ENCODE data around the gene SLC35F1.
"Not testable (repeated sequence)": the region's sequence is repeated elsewhere in the genome, so short reads cannot be mapped to it uniquely, and the experiment has no call there.

Gene SLC35F1

DNA sequence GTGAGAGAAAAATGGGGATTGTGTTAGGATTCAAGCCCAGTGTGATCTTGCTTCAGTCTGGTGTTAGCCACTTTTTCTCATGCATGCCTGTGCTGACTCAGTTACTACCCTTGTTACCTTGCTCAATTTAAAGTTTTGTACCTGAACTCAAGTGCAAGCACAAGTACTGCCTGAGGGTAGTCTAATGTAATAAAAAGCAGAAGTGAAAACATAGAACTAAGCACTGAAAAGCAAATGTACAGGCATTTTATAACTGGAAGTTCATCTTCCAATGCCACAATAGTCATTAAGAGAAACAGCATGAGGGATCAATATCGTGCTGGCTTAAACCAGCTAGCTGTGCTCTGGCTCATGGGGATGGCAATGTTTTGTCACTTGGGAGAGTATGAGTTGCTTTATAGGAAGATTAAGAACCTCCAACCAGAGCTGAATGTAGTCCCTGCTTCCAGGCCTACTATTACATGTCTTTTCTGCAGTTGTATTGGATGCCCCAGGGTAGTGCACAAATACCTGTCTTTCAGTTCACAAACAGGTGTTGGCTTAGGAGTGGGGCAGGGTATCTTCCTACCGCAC is 48.7 kb downstream of the SLC35F1 start:
- TF ChIP-seq, protein P1, sequence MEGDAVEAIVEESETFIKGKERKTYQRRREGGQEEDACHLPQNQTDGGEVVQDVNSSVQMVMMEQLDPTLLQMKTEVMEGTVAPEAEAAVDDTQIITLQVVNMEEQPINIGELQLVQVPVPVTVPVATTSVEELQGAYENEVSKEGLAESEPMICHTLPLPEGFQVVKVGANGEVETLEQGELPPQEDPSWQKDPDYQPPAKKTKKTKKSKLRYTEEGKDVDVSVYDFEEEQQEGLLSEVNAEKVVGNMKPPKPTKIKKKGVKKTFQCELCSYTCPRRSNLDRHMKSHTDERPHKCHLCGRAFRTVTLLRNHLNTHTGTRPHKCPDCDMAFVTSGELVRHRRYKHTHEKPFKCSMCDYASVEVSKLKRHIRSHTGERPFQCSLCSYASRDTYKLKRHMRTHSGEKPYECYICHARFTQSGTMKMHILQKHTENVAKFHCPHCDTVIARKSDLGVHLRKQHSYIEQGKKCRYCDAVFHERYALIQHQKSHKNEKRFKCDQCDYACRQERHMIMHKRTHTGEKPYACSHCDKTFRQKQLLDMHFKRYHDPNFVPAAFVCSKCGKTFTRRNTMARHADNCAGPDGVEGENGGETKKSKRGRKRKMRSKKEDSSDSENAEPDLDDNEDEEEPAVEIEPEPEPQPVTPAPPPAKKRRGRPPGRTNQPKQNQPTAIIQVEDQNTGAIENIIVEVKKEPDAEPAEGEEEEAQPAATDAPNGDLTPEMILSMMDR (conservative IDR thresholded peaks at IDR 0.05; ENCODE audit: control insufficient read depth, insufficient read depth, low read depth, low read length), result no peak
- no peak for DNase-seq (ENCODE audit: low read depth)
- no peak overlapping the region for H3K4me3 ChIP-seq (ENCODE audit: control insufficient read depth, low read depth, low read length)

DNA sequence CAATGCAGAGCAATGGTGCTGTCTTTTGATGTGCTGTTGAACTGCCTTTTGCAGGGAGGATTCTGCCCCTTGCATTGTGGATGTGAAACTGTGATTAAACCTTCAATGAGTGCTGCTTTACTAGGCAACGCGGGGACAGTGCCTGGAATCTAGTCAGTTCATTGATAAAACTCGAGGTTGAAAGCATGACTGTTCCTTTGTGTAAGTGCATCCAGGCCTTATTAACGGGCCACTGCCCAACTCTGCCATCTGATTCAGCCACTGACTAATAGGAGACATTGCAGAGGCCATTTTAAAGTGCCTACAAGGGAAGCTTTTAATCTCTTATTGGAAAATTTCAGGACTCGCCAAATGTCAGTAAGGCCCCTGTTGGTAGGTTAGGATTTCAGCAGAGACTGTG is 49.3 kb downstream of the SLC35F1 start:
- TF ChIP-seq, protein P1 (conservative IDR thresholded peaks at IDR 0.05; ENCODE audit: control insufficient read depth, insufficient read depth, low read depth, low read length), result no peak
- no peak for DNase-seq (ENCODE audit: low read depth)
- no peak overlapping the region for H3K4me3 ChIP-seq (ENCODE audit: control insufficient read depth, low read depth, low read length)

DNA sequence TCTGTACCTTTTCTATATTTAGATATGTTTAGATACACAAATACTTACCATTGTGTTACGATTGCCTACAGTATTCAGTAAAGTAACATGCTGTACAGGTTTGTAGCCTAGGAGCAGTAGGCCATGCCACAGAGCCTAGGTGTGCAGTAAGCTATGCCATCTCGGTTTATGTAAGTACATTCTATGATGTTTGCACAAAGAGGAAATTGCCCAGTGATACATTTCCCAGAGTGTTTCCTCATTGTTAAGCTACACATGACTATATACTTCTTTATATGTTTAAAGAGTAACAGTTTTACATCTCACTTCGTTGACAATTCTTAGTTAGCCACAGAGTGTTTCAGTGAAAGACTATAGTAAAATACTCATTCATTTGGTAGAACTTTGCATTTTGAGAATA is 51.5 kb downstream of the SLC35F1 start:
- TF ChIP-seq, protein P1 (conservative IDR thresholded peaks at IDR 0.05; ENCODE audit: control insufficient read depth, insufficient read depth, low read depth, low read length), result no peak
- no peak overlapping the region for H3K4me3 ChIP-seq (ENCODE audit: control insufficient read depth, low read depth, low read length)
- DNase-seq (ENCODE audit: low read depth), result no peak

DNA sequence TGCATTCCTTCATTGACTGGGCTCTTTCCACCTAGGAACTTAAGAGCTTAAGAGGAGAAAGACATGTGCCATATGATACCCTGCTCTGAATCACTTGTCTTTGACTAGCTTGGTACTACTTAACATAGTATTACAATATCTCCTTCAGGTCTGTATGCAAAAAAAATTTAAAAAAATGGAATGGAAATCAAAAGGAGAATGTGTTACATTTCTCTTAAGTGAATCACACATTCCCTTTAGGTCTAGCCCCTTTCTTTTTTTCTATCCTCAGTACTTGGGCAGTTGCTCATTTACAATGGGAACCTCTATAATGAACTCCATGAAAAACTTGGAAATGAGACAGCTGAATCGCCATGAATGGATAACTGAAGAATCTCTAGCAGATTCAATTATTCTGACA is 53.8 kb downstream of the SLC35F1 start:
- no peak for DNase-seq (ENCODE audit: low read depth)
- H3K4me3 ChIP-seq (ENCODE audit: control insufficient read depth, low read depth, low read length), result no peak overlapping the region
- TF ChIP-seq, protein P1 (conservative IDR thresholded peaks at IDR 0.05; ENCODE audit: control insufficient read depth, insufficient read depth, low read depth, low read length), result no peak

DNA sequence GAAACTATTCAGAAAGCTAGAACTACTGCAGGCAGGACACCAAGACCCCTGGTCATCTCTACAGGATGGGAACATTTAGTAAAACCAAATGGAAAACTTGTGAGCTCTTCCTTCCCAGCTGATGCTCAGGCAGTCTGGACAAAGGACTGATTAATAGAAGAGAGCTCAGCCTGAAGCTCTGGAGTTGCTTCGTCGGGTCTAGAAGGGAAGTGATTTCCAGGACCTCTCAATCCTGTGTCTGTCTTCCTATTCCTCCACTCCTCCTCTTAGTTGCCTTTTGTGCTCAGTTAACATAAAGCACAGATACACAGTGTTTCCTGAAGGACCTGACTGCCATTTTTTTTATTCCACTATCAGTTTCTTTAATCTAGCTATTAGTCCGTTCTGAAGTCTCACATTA is 54.2 kb downstream of the SLC35F1 start:
- no peak overlapping the region for H3K4me3 ChIP-seq (ENCODE audit: control insufficient read depth, low read depth, low read length)
- TF ChIP-seq, protein P1 (conservative IDR thresholded peaks at IDR 0.05; ENCODE audit: control insufficient read depth, insufficient read depth, low read depth, low read length), result no peak
- DNase-seq (ENCODE audit: low read depth), result no peak

DNA sequence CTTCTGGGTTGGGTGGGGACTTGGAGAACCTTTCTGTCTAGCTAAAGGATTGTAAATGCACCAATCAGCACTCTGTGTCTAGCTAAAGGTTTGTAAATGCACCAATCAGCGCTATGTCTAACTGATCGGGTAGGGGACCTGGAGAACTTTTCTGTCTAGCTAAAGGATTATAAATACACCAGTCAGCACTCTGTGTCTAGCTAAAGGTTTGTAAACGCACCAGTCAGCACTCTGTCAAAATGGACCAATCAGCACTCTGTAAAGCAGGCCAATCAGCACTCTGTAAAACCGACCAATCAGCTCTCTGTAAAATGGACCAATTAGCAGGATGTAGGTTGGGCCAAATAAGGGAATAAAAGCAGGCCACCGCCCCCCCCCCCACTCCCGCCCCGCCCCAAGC is 58.7 kb downstream of the SLC35F1 start:
- DNase-seq (ENCODE audit: low read depth); H3K4me3 ChIP-seq (ENCODE audit: control insufficient read depth, low read depth, low read length): not testable (repeated sequence)

DNA sequence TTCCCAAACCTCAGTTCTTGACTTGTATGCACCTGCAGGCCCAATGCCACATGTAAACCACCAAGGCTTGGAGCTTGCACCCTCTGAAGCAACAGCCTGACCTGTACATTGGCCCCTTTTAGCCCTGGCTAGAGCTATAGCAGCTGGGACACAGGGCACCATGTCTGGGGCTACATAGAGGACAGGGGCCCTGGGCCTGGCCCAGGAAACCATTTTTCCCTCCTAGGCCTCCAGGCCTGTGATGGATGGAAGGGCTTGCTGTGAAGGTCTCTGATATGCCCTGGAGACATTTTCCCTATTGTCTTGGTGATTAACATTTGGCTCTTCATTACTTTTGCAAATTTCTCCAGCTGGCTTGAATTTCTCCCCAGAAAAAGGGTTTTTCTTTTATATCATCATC is 64.6 kb downstream of the SLC35F1 start:
- no peak overlapping the region for H3K4me3 ChIP-seq (ENCODE audit: control insufficient read depth, low read depth, low read length)
- TF ChIP-seq, protein P1 (conservative IDR thresholded peaks at IDR 0.05; ENCODE audit: control insufficient read depth, insufficient read depth, low read depth, low read length), result no peak
- no peak for DNase-seq (ENCODE audit: low read depth)

All from fibroblast of mammary gland (primary cell).